Stromal cell of bone marrow (primary cell): Measurements from ENCODE around the gene NAA60.

ENCODE experiments used
- DNase-seq: peaks from one replicate; pipeline ENCODE4 v3.0.0-alpha.2; 2012; ENCODE audit warnings: low read depth

The NAA60 gene

GRCh38 chr16:3511286-3512180 lies 68.1 kb downstream of the NAA60 start:
- DNase-seq, result no peak

DNA sequence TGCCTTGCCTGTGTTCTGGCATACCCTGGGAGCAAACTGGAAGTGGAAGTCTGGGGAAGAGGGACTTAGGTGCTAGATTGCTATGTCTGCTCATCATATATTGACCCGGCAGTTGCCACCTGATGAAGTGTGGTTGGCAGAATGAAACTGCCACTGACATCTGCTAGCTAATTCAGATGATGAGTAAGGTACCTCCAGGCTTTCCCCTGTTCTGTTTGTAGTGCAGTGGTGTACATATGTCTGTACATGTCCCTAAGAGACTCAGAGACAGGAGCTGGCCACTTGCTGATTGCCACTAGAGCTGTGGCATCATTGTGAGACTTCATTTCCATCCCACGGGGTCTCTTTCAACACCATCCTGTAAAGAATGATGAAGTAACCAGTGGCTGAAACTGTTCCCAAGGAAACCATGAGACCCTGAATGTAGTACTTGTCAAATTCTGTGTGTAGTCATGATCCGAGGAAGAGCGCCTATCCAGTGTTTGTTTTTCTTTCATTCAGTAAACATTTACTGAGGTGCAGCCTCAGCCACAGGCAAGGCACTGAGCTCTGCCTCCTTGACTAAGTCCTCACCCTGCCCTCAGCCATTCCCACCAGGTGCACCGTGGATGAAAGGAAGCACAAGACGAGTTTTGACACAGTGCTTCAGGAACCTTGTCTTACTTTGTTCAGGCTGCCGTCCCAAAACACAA lies 70.6 kb downstream of the NAA60 start:
- no peak for DNase-seq

DNA sequence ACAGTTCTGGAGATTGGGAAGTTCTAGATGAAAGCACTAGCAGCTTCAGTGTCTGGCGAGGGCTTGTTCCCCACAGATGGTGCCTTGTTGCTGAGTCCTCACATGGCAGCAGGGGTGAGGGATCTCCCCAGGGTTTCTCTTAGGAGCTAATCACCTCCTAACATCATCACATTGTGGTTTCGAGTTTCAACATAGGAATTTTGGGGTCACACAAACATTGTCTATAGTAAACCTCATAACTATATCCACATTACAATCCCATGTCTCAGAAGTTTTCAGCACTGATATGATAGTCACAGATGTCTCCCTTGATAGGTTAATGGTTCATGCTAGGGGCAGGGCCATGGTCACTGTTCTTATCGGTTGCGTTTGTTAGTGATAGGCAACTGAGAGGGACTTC lies 71.1 kb downstream of the NAA60 start:
- peak; percentile 10 for DNase-seq

- no peak for DNase-seq
Observed at GRCh38 chr16:3515897-3516296, 72.4 kb downstream of the NAA60 start.

- no peak for DNase-seq
Observed at GRCh38 chr16:3518292-3518985, 75.0 kb downstream of the NAA60 start.

GRCh38 chr16:3518986-3519348 lies 75.5 kb downstream of the NAA60 start:
- DNase-seq, result no peak

GRCh38 chr16:3519581-3519980 lies 76.1 kb downstream of the NAA60 start:
- no peak for DNase-seq

DNA sequence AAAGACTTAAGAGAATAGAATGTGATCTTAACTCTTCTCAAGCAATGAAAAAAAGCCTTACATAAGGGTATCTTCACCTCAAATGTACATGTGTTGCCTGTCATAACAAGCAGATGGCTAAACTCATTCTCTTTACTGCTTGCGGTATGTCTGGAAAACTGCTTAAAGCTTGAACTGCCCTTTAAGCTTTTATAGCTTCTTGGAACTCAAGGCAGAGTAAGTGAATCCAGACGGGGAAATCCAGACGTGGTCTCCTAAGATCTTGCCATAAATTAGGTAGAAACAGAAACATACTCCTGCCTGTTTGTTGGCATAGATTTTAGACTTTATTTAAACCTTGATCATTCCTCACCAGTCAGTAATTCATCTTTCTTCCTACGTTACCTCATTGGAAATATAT lies 76.9 kb downstream of the NAA60 start:
- DNase-seq, result no peak

- no peak for DNase-seq
Observed at GRCh38 chr16:3520841-3521240, 77.4 kb downstream of the NAA60 start.

GRCh38 chr16:3523281-3523680 lies 79.8 kb downstream of the NAA60 start:
- no peak for DNase-seq

GRCh38 chr16:3525951-3526350 lies 82.5 kb downstream of the NAA60 start:
- DNase-seq, result no peak

GRCh38 chr16:3527216-3527829 lies 83.8 kb downstream of the NAA60 start:
- DNase-seq, result peak; percentile 40

DNA sequence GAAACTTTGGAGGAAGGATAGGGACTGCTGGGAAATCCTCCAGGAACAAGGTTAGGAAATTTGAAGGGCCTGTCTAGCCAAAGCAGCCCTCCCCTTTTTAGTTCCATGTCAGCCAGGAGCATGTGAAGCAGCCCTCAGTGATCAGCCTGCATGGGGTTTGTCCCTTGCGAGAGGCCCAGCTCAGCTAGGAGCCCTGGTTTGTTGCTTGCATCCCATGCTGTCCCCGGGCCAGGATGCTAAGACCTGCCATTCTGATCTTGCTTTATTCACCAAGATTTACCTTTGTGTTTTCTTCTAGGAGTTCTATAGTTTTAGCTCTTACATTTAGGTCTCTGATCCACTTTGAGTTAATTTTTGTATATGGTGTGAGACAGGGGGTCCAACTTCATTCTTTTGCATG lies 84.9 kb downstream of the NAA60 start:
- no peak for DNase-seq

GRCh38 chr16:3529175-3529574 lies 85.7 kb downstream of the NAA60 start:
- DNase-seq, result no peak

- DNase-seq, result no peak
Observed at GRCh38 chr16:3530371-3530914, 87.0 kb downstream of the NAA60 start.

DNA sequence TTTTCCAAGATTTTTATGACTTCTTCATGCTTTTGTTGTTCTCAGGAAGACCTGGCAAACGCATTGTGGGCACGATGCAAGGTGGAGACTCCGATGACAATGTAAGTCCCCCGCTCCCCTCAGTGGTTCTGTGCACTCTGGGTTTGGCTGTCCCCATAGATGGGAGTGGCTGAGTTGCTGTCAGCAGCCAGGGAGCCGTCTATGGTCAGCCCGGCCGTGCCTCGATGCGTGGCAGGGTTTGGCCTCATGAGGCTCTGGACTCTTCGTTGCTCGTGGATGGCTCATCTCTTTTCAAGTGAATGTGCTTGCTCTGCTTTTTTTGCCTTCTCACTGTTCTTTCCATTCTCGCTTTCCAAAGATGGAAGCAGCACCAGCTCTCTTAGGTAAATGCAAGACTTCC lies 89.3 kb downstream of the NAA60 start:
- no peak for DNase-seq

DNA sequence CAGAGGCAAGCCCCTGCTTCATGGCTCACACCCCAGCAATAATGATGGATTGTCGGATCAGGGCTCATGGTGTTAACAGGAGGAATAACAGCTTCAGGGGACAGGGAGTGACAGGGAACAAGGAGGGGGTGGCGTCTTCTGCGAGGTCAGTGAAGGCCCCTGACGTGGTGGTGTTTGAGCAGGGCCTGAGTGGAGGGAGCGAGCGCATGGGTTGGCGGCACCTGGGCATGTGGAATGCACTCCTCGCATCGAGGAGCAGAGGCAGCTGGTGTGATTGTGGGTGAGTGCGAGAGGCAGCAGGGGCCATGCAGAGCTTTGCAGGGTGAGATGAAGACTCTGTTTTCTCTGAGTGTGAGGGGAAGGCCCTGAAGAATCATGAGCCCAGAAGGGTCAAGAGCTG lies 90.6 kb downstream of the NAA60 start:
- DNase-seq, result no peak

DNA sequence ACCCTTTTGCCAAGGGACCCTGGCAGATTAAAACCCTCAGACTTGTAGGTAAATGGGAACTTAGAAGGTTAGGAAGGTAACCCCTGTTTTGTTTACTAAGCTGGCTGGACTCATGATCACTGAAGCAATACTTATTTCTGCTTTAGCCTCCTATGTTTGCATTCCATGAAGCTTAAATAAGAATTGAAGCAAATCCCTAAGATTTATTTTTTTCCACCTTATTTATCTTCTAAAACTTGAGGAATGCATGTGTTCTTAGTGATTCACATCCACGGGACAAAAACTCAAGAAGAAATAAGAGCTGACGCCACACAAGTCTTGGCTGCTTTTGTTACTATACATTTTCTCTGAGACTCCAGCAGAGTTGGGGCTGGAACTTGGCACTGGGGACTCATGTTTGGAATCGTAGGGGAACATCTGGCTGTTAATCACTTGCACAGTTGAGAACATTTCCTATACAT lies 92.8 kb downstream of the NAA60 start:
- peak; percentile 6 for DNase-seq
